Thymus (tissue), 11 donors: Measurements from ENCODE around the gene ZNF469. TPM values are rescaled to one million over a fixed set of nuclear protein-coding genes. Genes with fewer than 3 reads are reported as not detected.

Experiments
- DNase-seq, 9 donors: peaks; one replicate each; pipeline ENCODE4 v3.0.0-alpha.2; 2013; ENCODE audit warnings: low spot score in 9 of 9, low read depth in 6 of 9, missing footprints in 1 of 9
- H3K27ac ChIP-seq, 2 donors: one replicate each; pipeline ENCODE4 v1.5.1; 2013; ENCODE audit warnings: control low read depth in 1 of 2, low read depth in 1 of 2, low read length in 1 of 2, mild to moderate bottlenecking in 1 of 2, moderate library complexity in 1 of 2
- H3K27me3 ChIP-seq, 2 donors: one replicate each; pipeline ENCODE4 v1.5.1; 2013; ENCODE audit warnings: low read length in 1 of 2; ENCODE audit not compliant: control insufficient read depth in 2 of 2, insufficient read depth in 1 of 2
- H3K36me3 ChIP-seq, 2 donors: one replicate each; pipeline ENCODE4 v1.5.1; 2013; ENCODE audit warnings: low read length in 1 of 2, mild to moderate bottlenecking in 1 of 2, moderate library complexity in 1 of 2; ENCODE audit not compliant: control insufficient read depth in 2 of 2, insufficient read depth in 2 of 2
- H3K4me1 ChIP-seq, 2 donors: one replicate each; pipeline ENCODE4 v1.5.1; 2013; ENCODE audit warnings: low read length in 2 of 2; ENCODE audit not compliant: control insufficient read depth in 2 of 2, insufficient read depth in 2 of 2
- H3K4me3 ChIP-seq, 2 donors: one replicate each; pipeline ENCODE4 v1.5.1; 2013; ENCODE audit warnings: low read length in 2 of 2, control low read depth in 1 of 2, mild to moderate bottlenecking in 1 of 2
- H3K9me3 ChIP-seq, 2 donors: one replicate each; pipeline ENCODE4 v1.5.1; 2013; ENCODE audit warnings: low read length in 1 of 2, mild to moderate bottlenecking in 1 of 2; ENCODE audit not compliant: control insufficient read depth in 2 of 2, insufficient read depth in 1 of 2
- WGBS: extraction: QIAGEN DNeasy Blood & Tissue Kit; methylation state at CpG from one replicate; pipeline ENCODE4 v1.1.7; 2013; 5-methylcytosine and 5-hydroxymethylcytosine counted together
- polyA plus RNA-seq: library from polyadenylated mRNA; stranded (reverse); fragments of 200-250 nt; gene quantifications from one replicate; pipeline ENCODE4 v1.2.3, GENCODE V29; 2013
- total RNA-seq: library from RNA; stranded (reverse); fragments of 120-200 nt; gene quantifications from one replicate; pipeline ENCODE4 v1.2.4, GENCODE V29; 2013
- donor health status: healthy.

Gene ZNF469
- total and polyA plus RNA-seq, 2 donors: 0.61 to 0.87 TPM

DNA sequence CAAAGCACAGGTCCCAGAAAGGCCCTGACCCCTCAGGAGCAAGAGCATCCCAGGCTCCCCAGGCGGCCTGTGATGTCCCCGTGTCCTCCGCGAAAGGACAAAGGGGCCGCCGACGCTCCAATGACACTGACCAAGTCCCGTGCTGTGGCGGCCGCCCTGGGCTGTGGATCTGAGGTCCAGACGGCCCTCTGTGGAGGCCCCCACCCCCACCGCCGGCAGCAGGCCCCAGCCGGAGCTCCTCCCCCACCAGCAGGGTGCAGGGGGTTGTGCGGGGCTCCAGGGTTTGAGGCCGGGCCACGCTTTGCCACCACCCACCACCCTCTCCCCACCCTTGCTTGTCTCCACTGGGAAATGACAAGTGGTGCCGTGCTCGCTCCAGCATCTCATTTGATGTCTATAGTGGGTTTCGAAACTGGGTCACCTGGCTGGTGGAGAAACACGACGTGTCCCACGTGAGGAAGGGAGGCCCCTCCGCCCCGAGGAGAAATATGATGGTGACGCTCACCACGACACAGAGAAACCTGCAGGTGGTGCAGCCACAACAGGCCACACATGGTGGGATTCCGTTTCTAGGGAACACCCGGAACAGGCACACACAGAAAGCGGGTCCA lies 31.2 kb upstream of the ZNF469 start:
- Histone ChIP-seq H3K9me3 (no peaks in the 10 kb centered on the region), H3K27ac (no peak overlapping the region), H3K4me3 (no peak overlapping the region), H3K27me3 (no peaks in the 10 kb centered on the region), H3K4me1 (no peaks in the 10 kb centered on the region), H3K36me3 (no peaks in the 10 kb centered on the region)
- WGBS: 95% methylated on average over 30 of the region's 30 CpGs
- DNase-seq: no peak

DNA sequence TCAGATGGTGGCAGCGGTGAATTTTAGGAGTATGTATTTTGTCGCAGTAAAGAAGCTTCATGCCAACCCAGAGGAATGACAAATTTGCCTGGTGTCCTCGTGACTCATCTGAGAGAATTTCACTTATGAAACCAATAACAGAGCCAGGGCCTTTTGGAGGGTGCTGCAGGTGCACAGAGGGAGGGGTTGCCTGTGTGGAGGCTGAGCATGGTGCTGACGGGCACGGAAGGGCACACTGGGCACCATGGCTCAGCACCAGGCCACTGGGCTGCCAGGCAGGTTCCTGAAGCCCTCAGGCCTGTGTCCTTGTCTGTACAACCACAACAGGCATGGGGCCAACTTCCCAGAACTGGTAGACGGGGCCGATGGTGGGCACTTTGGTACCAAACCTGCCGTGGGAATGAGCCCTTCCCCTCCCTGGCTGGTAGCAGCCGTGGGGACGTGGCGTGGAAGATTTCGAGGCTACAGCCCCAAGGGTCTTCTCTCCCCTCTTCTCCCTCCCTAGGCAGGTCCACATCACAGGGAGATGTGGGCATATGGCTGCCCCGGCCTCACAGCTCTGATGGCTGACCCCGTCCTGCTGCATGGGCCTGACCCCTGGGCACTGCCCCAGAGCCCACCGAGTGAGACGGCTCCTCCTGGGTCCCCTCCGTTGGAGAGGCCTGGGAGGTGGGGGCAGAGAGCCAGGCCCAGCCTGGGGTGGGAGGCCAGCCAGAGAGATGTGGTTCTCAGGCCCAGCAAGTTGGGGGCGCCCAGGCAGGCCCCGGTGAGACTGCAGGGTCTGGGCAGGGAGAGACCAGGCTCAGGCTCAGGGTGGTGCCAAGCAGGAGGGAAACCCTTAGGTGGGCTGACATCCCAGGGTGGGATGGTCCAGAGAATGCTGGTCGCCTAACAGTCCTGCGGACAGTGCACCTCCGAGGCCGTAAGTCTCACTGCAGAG lies 30.2 kb upstream of the ZNF469 start:
- Histone ChIP-seq H3K9me3 (no peaks in the 10 kb centered on the region), H3K27ac (no peak overlapping the region), H3K27me3 (no peaks in the 10 kb centered on the region), H3K36me3 (no peaks in the 10 kb centered on the region), H3K4me3 (no peak overlapping the region), H3K4me1 (no peaks in the 10 kb centered on the region)
- WGBS: 96% methylated on average over 23 of the region's 23 CpGs
- DNase-seq: no peak

DNA sequence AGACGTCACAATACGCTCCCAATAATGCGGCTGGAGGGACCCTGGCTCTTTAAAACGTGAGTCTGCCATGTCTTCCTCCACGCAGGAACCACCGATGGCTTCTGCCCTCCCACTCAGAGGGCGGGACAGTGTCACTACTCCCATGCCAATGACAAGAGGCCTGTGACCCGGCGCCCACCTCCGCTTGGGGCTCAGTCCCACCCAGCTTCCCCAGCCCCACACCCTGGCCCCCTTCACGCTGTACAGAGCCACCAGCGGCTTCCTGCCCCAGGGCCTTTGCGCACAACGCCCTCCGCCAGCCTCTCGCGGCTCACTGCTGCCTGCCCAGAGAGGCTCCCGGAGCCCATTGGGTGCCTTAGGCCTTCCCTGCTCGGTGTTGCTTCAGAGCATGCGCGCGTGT lies 29.5 kb upstream of the ZNF469 start:
- whole genome bisulfite sequencing: 95% methylated on average over 22 of the region's 22 CpGs
- no peaks in the 10 kb centered on the region for H3K4me1 ChIP-seq
- no peak for DNase-seq
- H3K9me3 ChIP-seq: no peaks in the 10 kb centered on the region
- no peak overlapping the region for H3K27ac ChIP-seq
- no peaks in the 10 kb centered on the region for H3K36me3 ChIP-seq
- no peak overlapping the region for H3K4me3 ChIP-seq
- H3K27me3 ChIP-seq: no peaks in the 10 kb centered on the region

DNA sequence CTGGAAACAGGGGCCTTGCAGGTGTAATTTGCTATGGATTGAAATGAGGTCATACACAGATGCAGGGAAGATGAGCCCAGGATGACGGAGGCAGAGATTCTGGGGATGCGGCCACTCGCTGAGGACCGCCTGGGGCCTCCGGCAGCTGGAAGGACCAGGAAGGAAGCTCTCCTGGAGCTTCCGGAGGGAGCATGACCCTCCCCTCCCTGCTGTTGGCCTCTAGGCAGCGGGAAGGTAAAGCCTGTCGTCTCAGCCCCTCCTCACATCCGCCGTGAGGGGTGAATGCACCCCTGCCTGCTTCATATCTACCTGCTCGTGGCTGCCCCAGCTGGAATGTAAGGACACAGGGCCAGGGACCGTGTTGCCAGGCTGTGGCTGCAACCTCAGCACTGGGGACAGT lies 29.1 kb upstream of the ZNF469 start:
- Histone ChIP-seq H3K4me1 (no peaks in the 10 kb centered on the region), H3K9me3 (no peaks in the 10 kb centered on the region), H3K27me3 (no peaks in the 10 kb centered on the region), H3K36me3 (no peaks in the 10 kb centered on the region), H3K27ac (no peak overlapping the region), H3K4me3 (no peak overlapping the region)
- 89% methylated on average over 12 of the region's 12 CpGs for WGBS
- no peak for DNase-seq

DNA sequence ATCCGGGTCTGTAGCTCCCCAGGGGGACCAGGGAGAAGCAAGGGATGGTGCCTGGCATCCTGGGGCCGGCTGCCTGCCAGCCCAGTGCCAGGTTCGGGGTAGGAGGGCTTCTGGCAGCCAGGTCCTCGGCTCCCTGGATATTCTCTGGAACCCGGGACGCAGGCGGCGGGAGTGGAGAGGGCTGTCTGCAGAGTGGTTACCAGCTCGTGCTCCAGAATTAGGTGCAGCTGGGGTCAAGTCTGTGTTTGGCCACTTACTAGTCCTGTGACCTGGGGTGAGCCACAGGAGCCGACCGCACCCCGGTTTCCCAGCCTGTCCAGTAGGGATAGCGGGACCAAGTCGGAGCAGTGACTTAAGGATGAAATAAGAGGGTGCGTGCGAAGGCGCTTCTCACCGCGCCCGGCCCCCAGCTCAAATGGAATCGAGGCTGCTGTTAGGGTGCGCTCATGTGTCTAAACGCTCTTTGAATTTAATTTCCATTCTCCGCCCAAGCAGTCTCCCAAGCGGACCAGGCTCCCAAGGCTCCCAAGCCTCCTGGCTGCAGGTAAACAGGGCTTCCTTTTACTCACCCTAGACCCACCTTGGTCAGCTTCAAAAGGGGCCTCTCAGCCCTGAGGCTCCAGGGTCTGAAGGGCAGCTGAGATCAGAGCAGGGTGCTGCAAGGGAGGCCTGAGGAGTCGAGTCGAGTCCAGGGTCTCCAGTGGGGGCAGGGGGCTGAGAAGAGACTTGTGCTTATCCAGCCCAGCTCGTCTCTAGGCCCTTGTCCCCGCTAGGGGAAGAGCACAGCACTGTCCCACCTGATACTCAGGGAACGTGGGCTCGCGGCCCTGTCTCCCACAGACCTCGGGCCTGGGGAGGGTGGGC lies 28.3 kb upstream of the ZNF469 start:
- no peak for DNase-seq
- Histone ChIP-seq H3K4me1 (no peaks in the 10 kb centered on the region), H3K4me3 (no peak overlapping the region), H3K9me3 (no peaks in the 10 kb centered on the region), H3K27ac (no peak overlapping the region), H3K27me3 (no peaks in the 10 kb centered on the region), H3K36me3 (no peaks in the 10 kb centered on the region)
- WGBS: 95% methylated on average over 33 of the region's 33 CpGs

DNA sequence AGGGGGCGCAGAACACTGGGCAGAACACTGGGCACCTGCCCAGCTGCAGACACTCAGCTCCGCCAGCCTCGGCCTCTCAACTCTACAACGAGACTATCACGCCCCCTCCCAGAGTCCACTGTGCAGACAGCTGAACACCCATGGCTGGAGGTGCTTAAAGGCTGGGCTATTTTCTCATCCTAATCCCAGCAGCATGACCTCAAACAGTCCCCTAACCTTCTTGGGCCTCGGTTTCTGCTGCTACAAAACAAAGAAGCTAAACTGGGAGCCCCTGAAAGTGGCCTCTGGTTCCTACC lies 27.7 kb upstream of the ZNF469 start:
- Histone ChIP-seq H3K4me1 (no peaks in the 10 kb centered on the region), H3K27me3 (no peaks in the 10 kb centered on the region), H3K27ac (no peak overlapping the region), H3K4me3 (no peak overlapping the region), H3K9me3 (no peaks in the 10 kb centered on the region), H3K36me3 (no peaks in the 10 kb centered on the region)
- 95% methylated on average over 6 of the region's 6 CpGs for WGBS
- DNase-seq: no peak

DNA sequence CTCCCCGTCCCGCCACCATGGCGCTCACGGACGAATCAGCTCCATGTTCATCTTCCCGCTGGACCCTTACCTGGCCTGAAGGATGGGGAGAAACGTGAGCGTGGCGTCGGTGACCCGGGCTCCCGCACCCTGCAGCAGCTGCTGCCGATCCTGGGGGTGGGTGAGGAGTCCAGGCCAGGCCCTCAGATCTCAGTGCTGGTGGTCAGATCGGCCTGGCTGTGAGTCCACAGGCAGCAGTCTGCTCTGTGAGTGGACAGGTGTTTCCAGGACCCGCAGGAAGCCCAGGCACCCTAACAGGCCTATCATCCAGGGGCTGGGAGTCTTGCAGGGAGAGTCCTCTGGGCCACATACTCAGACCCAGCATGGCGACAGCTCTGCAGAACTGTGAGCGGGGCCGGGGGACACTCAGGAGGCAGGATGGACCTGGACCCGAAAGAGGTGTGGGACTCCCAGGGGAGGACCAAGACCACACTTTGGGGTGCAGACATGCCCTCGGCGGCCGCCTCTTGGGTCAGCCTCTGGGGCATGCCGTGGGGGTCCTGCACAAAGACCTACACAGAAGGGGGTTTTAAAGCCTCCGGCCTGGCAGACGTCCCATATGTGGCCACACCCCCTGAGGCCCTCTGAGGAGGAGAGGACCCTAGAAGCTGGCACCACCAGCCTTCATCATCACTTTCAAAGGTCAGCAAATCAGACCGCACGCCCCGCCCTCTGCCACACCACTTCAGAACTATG lies 27.2 kb upstream of the ZNF469 start:
- WGBS: 96% methylated on average over 28 of the region's 28 CpGs
- Histone ChIP-seq H3K4me3 (no peak overlapping the region), H3K27ac (no peak overlapping the region), H3K27me3 (no peaks in the 10 kb centered on the region), H3K36me3 (no peaks in the 10 kb centered on the region), H3K4me1 (no peaks in the 10 kb centered on the region), H3K9me3 (no peaks in the 10 kb centered on the region)
- DNase-seq: no peak

DNA sequence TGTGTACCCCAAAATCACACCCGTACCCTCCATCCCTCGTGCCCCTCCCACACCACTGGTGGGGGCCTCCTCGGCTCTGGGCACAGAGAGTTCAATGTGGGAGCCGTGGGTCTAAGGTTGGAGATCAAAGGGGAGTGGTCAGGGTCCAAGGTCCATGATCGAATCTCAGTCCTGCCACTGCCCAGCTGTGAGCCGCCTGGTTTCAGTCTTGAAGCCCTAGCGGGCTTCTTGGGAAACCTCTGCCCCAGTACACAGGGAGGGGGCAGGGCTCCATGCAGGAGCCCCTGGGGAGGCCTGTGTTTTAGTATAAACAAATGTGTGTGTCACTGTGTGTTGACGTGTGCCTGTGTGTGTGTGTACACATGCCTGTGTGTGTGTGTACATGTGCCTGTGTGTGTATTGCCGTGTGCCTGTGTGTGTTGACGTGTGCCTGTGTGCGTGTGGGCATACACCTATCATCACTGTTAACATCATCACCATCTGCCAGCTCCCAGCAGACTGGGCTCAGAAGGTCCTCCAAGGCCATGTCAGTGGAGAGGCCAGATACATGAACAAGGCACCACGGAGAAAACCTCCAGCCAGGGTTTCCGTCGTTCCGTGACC lies 26.5 kb upstream of the ZNF469 start:
- Histone ChIP-seq H3K36me3 (no peaks in the 10 kb centered on the region), H3K4me3 (no peak overlapping the region), H3K9me3 (no peaks in the 10 kb centered on the region), H3K4me1 (no peaks in the 10 kb centered on the region), H3K27me3 (no peaks in the 10 kb centered on the region), H3K27ac (no peak overlapping the region)
- WGBS: 93% methylated on average over 15 of the region's 15 CpGs
- DNase-seq: no peak
